ENCODE data around the gene KRTAP24-1.

DNA sequence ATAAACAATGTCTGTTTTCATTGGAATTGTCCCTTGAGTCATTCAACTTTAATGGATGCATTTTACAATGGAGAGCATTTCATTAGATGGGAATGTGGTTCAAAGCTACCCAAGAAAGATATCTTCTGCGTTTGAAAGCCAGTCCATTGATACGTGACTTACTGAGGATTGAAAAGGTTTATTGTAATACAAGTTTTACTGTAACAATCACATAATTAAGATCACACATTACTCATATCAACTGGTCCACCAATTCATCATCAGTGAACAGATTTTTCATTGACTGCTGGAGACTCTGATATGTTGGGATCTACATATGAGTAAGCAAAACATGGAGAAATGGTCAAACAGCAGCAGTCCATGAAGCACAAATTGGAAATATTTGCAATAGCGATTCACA, 32.8 kb downstream of the KRTAP24-1 start:
- TF ChIP-seq ZNF274 (IDR thresholded peaks at IDR 0.05; ENCODE audit: low read depth, low read length) = no peak
- no peak for TF ChIP-seq YY1 (IDR thresholded peaks at IDR 0.05; ENCODE audit: insufficient read depth, insufficient read length)
- TF ChIP-seq SUZ12 (IDR thresholded peaks at IDR 0.05; ENCODE audit: extremely low read depth, insufficient read depth, insufficient read length) = no peak

Data from NT2/D1 (cell line).